CD4-positive, alpha-beta memory T cell (primary cell): ENCODE data around the gene DCAF8. TPM values are rescaled to one million over a fixed set of nuclear protein-coding genes. Genes with fewer than 3 reads are reported as not detected.

Experiments
- CTCF ChIA-PET: fragments of 350-600 bp; sonication (Branson Sonifier 250); formaldehyde crosslinking; loops from one replicate; lab custom pipeline; 2021; ENCODE audit warnings: inconsistent platforms; ENCODE audit not compliant: partially characterized antibody; lab: Charles Lee
- POLR2A ChIA-PET: fragments of 350-600 bp; sonication (Branson Sonifier 250); formaldehyde crosslinking; loops from one replicate; lab custom pipeline; 2021; ENCODE audit not compliant: partially characterized antibody; lab: Charles Lee
- DNase-seq, 5 donors: peaks; one replicate each; pipeline versions ENCODE4 v3.0.0 to v3.0.0-alpha.2; 2020 to 2022; ENCODE audit warnings: mixed read lengths in 1 of 5
- H3K27ac ChIP-seq: one replicate; pipeline ENCODE4 v1.7.0; 2013; ENCODE audit warnings: low read depth, low read length
- H3K27me3 ChIP-seq: 2 replicates; pipeline ENCODE4 v1.7.0; 2013; ENCODE audit warnings: mild to moderate bottlenecking, low read length, moderate library complexity; ENCODE audit not compliant: insufficient read depth
- H3K36me3 ChIP-seq: 2 replicates; pipeline ENCODE4 v1.7.0; 2013; ENCODE audit warnings: mild to moderate bottlenecking, low read length, moderate library complexity; ENCODE audit not compliant: insufficient read depth
- H3K4me1 ChIP-seq: 2 replicates; pipeline ENCODE4 v1.7.0; 2013; ENCODE audit warnings: mild to moderate bottlenecking, low read length, moderate library complexity; ENCODE audit not compliant: insufficient read depth
- H3K4me3 ChIP-seq, 2 donors: one replicate each; pipeline ENCODE4 v1.7.0; 2013; ENCODE audit warnings: low read length in 2 of 2, mild to moderate bottlenecking in 1 of 2
- H3K9me3 ChIP-seq, 2 donors: one replicate each; pipeline ENCODE4 v1.7.0; 2013; ENCODE audit warnings: low read length in 2 of 2, control low read depth in 1 of 2; ENCODE audit not compliant: control insufficient read depth in 1 of 2
- H3K27ac Mint-ChIP-seq, 7 donors: one replicate each; pipeline ENCODE4 v1.8.0; 2020 to 2021; ENCODE audit warnings: mixed read lengths in 7 of 7, mild to moderate bottlenecking in 6 of 7, inconsistent platforms in 3 of 7, moderate library complexity in 3 of 7
- H3K27me3 Mint-ChIP-seq, 2 donors: one replicate each; pipeline ENCODE4 v1.8.0; 2020 to 2021; ENCODE audit warnings: mixed read lengths in 2 of 2
- H3K36me3 Mint-ChIP-seq, 2 donors: one replicate each; pipeline ENCODE4 v1.8.0; 2020 to 2021; ENCODE audit warnings: mixed read lengths in 2 of 2, inconsistent platforms in 1 of 2, mild to moderate bottlenecking in 1 of 2
- H3K4me1 Mint-ChIP-seq, 4 donors: one replicate each; pipeline ENCODE4 v1.8.0; 2020 to 2021; ENCODE audit warnings: mixed read lengths in 4 of 4, mild to moderate bottlenecking in 1 of 4
- H3K4me3 Mint-ChIP-seq, 8 donors: one replicate each; pipeline ENCODE4 v1.8.0; 2020 to 2021; ENCODE audit warnings: mixed read lengths in 8 of 8, mild to moderate bottlenecking in 7 of 8, moderate library complexity in 6 of 8, inconsistent platforms in 3 of 8
- H3K9me3 Mint-ChIP-seq, 8 donors: one replicate each; pipeline ENCODE4 v1.8.0; 2020 to 2021; ENCODE audit warnings: mixed read lengths in 8 of 8, mild to moderate bottlenecking in 5 of 8, inconsistent platforms in 3 of 8, moderate library complexity in 1 of 8
- intact Hi-C: fragments of 100-400 bp; cut with micrococcal nuclease; formaldehyde crosslinking; loops from one replicate; pipeline ENCODE4 v1.15.1; 2023
- polyA plus RNA-seq, 2 donors: library from polyadenylated mRNA; unstranded; fragments of 300-500 nt; fragmentation: Illumina TruSeq; gene quantifications; one replicate each; pipeline ENCODE4 v1.2.3, GENCODE V29; 2021
- total RNA-seq, 2 experiments: library from RNA; stranded (reverse); gene quantifications; one replicate each; pipeline ENCODE4 v1.2.3, GENCODE V29; 2021

DCAF8 gene
- total and polyA plus RNA-seq, 4 experiments from 2014 or later, result 57.5 to 223 (median 139) TPM

- Mint-ChIP-seq H3K4me3 (no peak overlapping the region), H3K9me3 (no peaks in the 10 kb centered on the region), H3K27ac (no peak overlapping the region), H3K36me3 (no peaks in the 10 kb centered on the region), H3K27me3 (peaks cover 1 to 3% of the 10 kb centered on the region in 2 donors), H3K4me1 (no peaks in the 10 kb centered on the region)
- Histone ChIP-seq H3K9me3 (no peaks in the 10 kb centered on the region), H3K4me1 (peaks cover 9% of the 10 kb centered on the region), H3K27me3 (no peaks in the 10 kb centered on the region), H3K27ac (no peak overlapping the region), H3K4me3 (no peak overlapping the region), H3K36me3 (no peaks in the 10 kb centered on the region)
- intact Hi-C loops, result loop anchor here (1.0 to 10.0 kb wide), 5 partner anchors 59 to 412 kb away; no protein-coding TSS in a partner anchor
- POLR2A ChIA-PET, result interaction anchor here (0.5 to 1.0 kb wide), 2 partner anchors 98 to 184 kb away, joined by 3 to 6 read pairs; no protein-coding TSS in a partner anchor
- peak; percentile 67 to 75 (median 68) for DNase-seq
- CTCF ChIA-PET, result interaction anchor here (0.6 to 8.9 kb wide), 25 partner anchors 8 to 186 kb away, joined by 3 to 177 read pairs (median 5); partner anchors contain the start of genes PEA15 and PEX19
Observed at GRCh38 chr1:160193091-160193819, 69.1 kb downstream of the DCAF8 start.

GRCh38 chr1:160192234-160192633 lies 70.1 kb downstream of the DCAF8 start:
- H3K27me3 ChIP-seq, result no peaks in the 10 kb centered on the region
- intact Hi-C loops, result loop anchor here (10.0 kb wide), 1 partner anchor 413 kb away; no protein-coding TSS in a partner anchor
- H3K4me3 Mint-ChIP-seq, result no peak overlapping the region
- peaks cover 2 to 5% of the 10 kb centered on the region in 2 donors for H3K27me3 Mint-ChIP-seq
- no peaks in the 10 kb centered on the region for H3K36me3 Mint-ChIP-seq
- H3K4me1 ChIP-seq, result peaks cover 9% of the 10 kb centered on the region
- no peaks in the 10 kb centered on the region for H3K9me3 Mint-ChIP-seq
- no peak overlapping the region for H3K4me3 ChIP-seq
- H3K27ac ChIP-seq, result no peak overlapping the region
- no peaks in the 10 kb centered on the region for H3K4me1 Mint-ChIP-seq
- no peaks in the 10 kb centered on the region for H3K9me3 ChIP-seq
- peak overlapping the region in 1 of 7 donors; percentile 46 for H3K27ac Mint-ChIP-seq
- DNase-seq, result no peak
- ChIA-PET POLR2A (interaction anchor here (1.3 to 1.5 kb wide), 2 partner anchors 13 to 99 kb away, joined by 4 to 6 read pairs; partner anchors contain the start of gene PEA15), CTCF (interaction anchor here (1.2 to 8.9 kb wide), 9 partner anchors 9 to 584 kb away, joined by 3 to 177 read pairs (median 9); no protein-coding TSS in a partner anchor)
- no peaks in the 10 kb centered on the region for H3K36me3 ChIP-seq

GRCh38 chr1:160191756-160192155 lies 70.6 kb downstream of the DCAF8 start:
- H3K4me1 ChIP-seq, result peaks cover 9% of the 10 kb centered on the region
- H3K27ac ChIP-seq, result no peak overlapping the region
- no peaks in the 10 kb centered on the region for H3K27me3 ChIP-seq
- no peaks in the 10 kb centered on the region for H3K36me3 Mint-ChIP-seq
- intact Hi-C loops, result loop anchor here (10.0 kb wide), 1 partner anchor 413 kb away; no protein-coding TSS in a partner anchor
- no peaks in the 10 kb centered on the region for H3K9me3 Mint-ChIP-seq
- H3K27me3 Mint-ChIP-seq, result peaks cover 2 to 5% of the 10 kb centered on the region in 2 donors
- no peaks in the 10 kb centered on the region for H3K4me1 Mint-ChIP-seq
- H3K4me3 Mint-ChIP-seq, result no peak overlapping the region
- ChIA-PET POLR2A (interaction anchor here (1.3 to 1.5 kb wide), 2 partner anchors 13 to 100 kb away, joined by 4 to 6 read pairs; partner anchors contain the start of gene PEA15), CTCF (interaction anchor here (1.0 to 8.9 kb wide), 11 partner anchors 10 to 584 kb away, joined by 3 to 177 read pairs (median 3); no protein-coding TSS in a partner anchor)
- no peak for DNase-seq
- H3K4me3 ChIP-seq, result no peak overlapping the region
- no peaks in the 10 kb centered on the region for H3K36me3 ChIP-seq
- no peaks in the 10 kb centered on the region for H3K9me3 ChIP-seq
- peak overlapping the region in 1 of 7 donors; percentile 43 for H3K27ac Mint-ChIP-seq

GRCh38 chr1:160189649-160190625 lies 72.4 kb downstream of the DCAF8 start, which contains the start of gene CASQ1:
Gene CASQ1 (plus strand): TSS chr1:160190575. CDS start chr1:160190752, 177 bp downstream.
- no peaks in the 10 kb centered on the region for H3K27me3 ChIP-seq
- H3K27me3 Mint-ChIP-seq, result peaks cover 2 to 9% of the 10 kb centered on the region in 2 donors
- H3K36me3 Mint-ChIP-seq, result no peaks in the 10 kb centered on the region
- H3K4me3 Mint-ChIP-seq, result no peak within 1 kb of the TSS
- ChIA-PET CTCF (interaction anchor here (1.0 to 8.9 kb wide), 8 partner anchors 9 to 189 kb away, joined by 3 to 177 read pairs (median 5); no protein-coding TSS in a partner anchor), POLR2A (no interaction called here)
- H3K4me1 ChIP-seq, result peaks cover 9% of the 10 kb centered on the region
- no peak within 1 kb of the TSS for H3K4me3 ChIP-seq
- no peak within 1 kb of the TSS for H3K27ac ChIP-seq
- H3K27ac Mint-ChIP-seq, result peak within 1 kb of the TSS in 1 of 7 donors; percentile 10
- H3K9me3 ChIP-seq, result no peaks in the 10 kb centered on the region
- no peaks in the 10 kb centered on the region for H3K36me3 ChIP-seq
- intact Hi-C loops, result loop anchor here (10.0 kb wide), 1 partner anchor 415 kb away; no protein-coding TSS in a partner anchor
- DNase-seq, result no peak
- H3K9me3 Mint-ChIP-seq, result no peaks in the 10 kb centered on the region
- H3K4me1 Mint-ChIP-seq, result no peaks in the 10 kb centered on the region

- Mint-ChIP-seq H3K4me3 (peak overlapping the region in 1 of 8 donors; percentile 2), H3K36me3 (no peaks in the 10 kb centered on the region), H3K27me3 (peaks cover 2 to 10% of the 10 kb centered on the region in 2 donors), H3K9me3 (no peaks in the 10 kb centered on the region), H3K4me1 (no peaks in the 10 kb centered on the region), H3K27ac (peak overlapping the region in 2 of 7 donors; percentile 20 to 50)
- intact Hi-C loops, result no loop called here
- no peak overlapping the region for H3K4me3 ChIP-seq
- DNase-seq, result no peak
- H3K9me3 ChIP-seq, result no peaks in the 10 kb centered on the region
- H3K27me3 ChIP-seq, result no peaks in the 10 kb centered on the region
- H3K36me3 ChIP-seq, result no peaks in the 10 kb centered on the region
- CTCF ChIA-PET, result interaction anchor here (0.7 to 8.9 kb wide), 6 partner anchors 12 to 188 kb away, joined by 3 to 177 read pairs (median 4); no protein-coding TSS in a partner anchor
- H3K27ac ChIP-seq, result no peak overlapping the region
- POLR2A ChIA-PET, result no interaction called here
- H3K4me1 ChIP-seq, result peaks cover 8% of the 10 kb centered on the region
Observed at GRCh38 chr1:160188341-160188740, 74.0 kb downstream of the DCAF8 start.

- H3K36me3 ChIP-seq, result no peaks in the 10 kb centered on the region
- no peaks in the 10 kb centered on the region for H3K27me3 ChIP-seq
- Mint-ChIP-seq H3K27ac (no peak overlapping the region), H3K4me1 (no peaks in the 10 kb centered on the region), H3K36me3 (no peaks in the 10 kb centered on the region), H3K9me3 (no peaks in the 10 kb centered on the region), H3K27me3 (peaks cover 2 to 12% of the 10 kb centered on the region in 2 donors), H3K4me3 (no peak overlapping the region)
- ChIA-PET POLR2A (no interaction called here), CTCF (interaction anchor here (1.2 to 8.9 kb wide), 3 partner anchors 32 to 105 kb away, joined by 3 to 177 read pairs (median 4); no protein-coding TSS in a partner anchor)
- no peak overlapping the region for H3K4me3 ChIP-seq
- DNase-seq, result no peak
- H3K9me3 ChIP-seq, result no peaks in the 10 kb centered on the region
- no peak overlapping the region for H3K27ac ChIP-seq
- H3K4me1 ChIP-seq, result no peaks in the 10 kb centered on the region
- intact Hi-C loops, result no loop called here
Observed at GRCh38 chr1:160187407-160187806, 74.9 kb downstream of the DCAF8 start.
